ENCODE results near the gene LLGL2.

DNA sequence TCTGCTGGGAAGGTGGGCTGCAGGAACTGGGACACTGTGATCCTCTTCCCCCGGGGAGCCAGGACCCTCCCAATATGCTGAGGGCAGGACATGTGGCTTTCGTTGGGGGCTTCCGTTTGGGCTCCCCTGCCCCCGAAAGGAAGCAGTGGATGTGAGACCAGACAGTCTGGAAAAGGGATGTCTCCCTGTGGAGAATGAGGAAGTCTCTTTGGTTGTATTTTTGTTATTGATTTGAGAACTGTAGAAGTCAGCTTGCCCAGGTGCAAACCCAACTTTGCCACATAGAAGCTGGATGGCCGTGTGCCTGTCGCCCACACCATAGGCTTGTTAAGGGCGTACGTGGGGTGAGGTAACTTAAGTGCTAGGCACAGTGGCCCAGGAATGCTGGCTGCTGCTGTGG lies 18.8 kb downstream of the LLGL2 start:
- TF ChIP-seq EZH2phosphoT487 (IDR thresholded peaks at IDR 0.05; ENCODE audit: low read depth), result no peak
- TF ChIP-seq, protein P1, sequence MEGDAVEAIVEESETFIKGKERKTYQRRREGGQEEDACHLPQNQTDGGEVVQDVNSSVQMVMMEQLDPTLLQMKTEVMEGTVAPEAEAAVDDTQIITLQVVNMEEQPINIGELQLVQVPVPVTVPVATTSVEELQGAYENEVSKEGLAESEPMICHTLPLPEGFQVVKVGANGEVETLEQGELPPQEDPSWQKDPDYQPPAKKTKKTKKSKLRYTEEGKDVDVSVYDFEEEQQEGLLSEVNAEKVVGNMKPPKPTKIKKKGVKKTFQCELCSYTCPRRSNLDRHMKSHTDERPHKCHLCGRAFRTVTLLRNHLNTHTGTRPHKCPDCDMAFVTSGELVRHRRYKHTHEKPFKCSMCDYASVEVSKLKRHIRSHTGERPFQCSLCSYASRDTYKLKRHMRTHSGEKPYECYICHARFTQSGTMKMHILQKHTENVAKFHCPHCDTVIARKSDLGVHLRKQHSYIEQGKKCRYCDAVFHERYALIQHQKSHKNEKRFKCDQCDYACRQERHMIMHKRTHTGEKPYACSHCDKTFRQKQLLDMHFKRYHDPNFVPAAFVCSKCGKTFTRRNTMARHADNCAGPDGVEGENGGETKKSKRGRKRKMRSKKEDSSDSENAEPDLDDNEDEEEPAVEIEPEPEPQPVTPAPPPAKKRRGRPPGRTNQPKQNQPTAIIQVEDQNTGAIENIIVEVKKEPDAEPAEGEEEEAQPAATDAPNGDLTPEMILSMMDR (IDR thresholded peaks at IDR 0.05; ENCODE audit: low read depth, low read length), result no peak

Measured in OCI-LY3 (cell line).